ENCODE results near the gene TSPAN14. TPM values are rescaled to one million over a fixed set of nuclear protein-coding genes. Genes with fewer than 3 reads are reported as not detected.

TSPAN14 gene
- total RNA-seq, 1 experiment from 2014 or later, result 73.5 TPM

DNA sequence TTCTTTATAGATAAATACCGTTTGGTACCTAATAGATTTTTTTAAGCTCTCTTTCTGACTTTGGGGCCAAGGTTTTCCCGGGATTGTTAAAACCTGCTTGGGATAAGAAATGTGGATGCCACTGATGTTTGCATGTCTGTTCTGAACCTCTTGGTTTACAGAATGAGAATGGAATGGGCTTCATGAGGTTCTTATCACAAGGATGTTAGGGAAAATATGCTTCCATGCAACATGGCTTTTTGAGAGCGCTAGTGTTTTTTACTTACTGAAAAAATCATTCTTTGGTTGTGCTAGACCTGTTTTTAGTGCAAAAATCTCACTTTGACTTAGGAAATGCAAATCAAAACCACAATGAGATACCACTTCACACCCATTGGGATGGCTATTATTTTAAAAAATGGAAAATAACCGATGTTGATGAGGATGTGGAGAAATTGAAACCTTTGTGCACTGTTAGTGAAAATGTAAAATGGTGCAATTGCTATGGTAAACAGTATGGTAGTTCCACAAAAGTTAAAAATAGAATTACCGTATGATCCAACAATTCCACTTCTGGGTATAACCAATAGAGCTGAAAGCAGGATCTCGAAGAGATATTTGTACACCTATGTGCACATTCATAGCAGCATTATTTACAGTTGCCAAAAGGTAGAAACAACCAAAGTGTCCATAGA, 38.9 kb downstream of the TSPAN14 start:
- ChIA-PET CTCF (interaction anchor here (0.7 to 2.8 kb wide), 2 partner anchors 12 to 106 kb away, joined by 3 to 14 read pairs; no protein-coding TSS in a partner anchor), POLR2A (no interaction called here)
- ATAC-seq (no peak), DNase-seq (ENCODE audit: low spot score) (no peak)
- peaks cover 28% of the 10 kb centered on the region for H3K4me1 Mint-ChIP-seq
- H3K27ac Mint-ChIP-seq, result no peak overlapping the region
- H3K36me3 Mint-ChIP-seq, result peaks cover 31% of the 10 kb centered on the region
- TF ChIP-seq GABPB1 (CRISPR knock-in tag; IDR thresholded peaks at IDR 0.05), result no peak
- TF ChIP-seq ESRRA (CRISPR knock-in tag; IDR thresholded peaks at IDR 0.05; ENCODE audit: borderline replicate concordance), result no peak
- no peak for TF ChIP-seq TEAD4 (CRISPR knock-in tag; IDR thresholded peaks at IDR 0.05)
- TF ChIP-seq IRF2 (CRISPR knock-in tag; IDR thresholded peaks at IDR 0.05; ENCODE audit: borderline replicate concordance, low read depth), result no peak
- TF ChIP-seq NR1H2 (CRISPR knock-in tag; IDR thresholded peaks at IDR 0.05), result no peak
- TF ChIP-seq ATF1 (CRISPR knock-in tag; IDR thresholded peaks at IDR 0.05), result no peak
- TF ChIP-seq GRHL2 (CRISPR knock-in tag; IDR thresholded peaks at IDR 0.05; ENCODE audit: insufficient replicate concordance, severe bottlenecking), result no peak
- no peak for TF ChIP-seq SMAD3 (CRISPR knock-in tag; IDR thresholded peaks at IDR 0.05; ENCODE audit: borderline replicate concordance)
- TF ChIP-seq, protein P1, sequence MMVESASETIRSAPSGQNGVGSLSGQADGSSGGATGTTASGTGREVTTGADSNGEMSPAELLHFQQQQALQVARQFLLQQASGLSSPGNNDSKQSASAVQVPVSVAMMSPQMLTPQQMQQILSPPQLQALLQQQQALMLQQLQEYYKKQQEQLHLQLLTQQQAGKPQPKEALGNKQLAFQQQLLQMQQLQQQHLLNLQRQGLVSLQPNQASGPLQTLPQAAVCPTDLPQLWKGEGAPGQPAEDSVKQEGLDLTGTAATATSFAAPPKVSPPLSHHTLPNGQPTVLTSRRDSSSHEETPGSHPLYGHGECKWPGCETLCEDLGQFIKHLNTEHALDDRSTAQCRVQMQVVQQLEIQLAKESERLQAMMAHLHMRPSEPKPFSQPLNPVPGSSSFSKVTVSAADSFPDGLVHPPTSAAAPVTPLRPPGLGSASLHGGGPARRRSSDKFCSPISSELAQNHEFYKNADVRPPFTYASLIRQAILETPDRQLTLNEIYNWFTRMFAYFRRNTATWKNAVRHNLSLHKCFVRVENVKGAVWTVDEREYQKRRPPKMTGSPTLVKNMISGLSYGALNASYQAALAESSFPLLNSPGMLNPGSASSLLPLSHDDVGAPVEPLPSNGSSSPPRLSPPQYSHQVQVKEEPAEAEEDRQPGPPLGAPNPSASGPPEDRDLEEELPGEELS (CRISPR knock-in tag; IDR thresholded peaks at IDR 0.05), result no peak
- TF ChIP-seq EMX1 (CRISPR knock-in tag; IDR thresholded peaks at IDR 0.05), result no peak
- TF ChIP-seq NFATC4 (CRISPR knock-in tag; IDR thresholded peaks at IDR 0.05), result no peak
- no peak for TF ChIP-seq SMAD4 (CRISPR knock-in tag; IDR thresholded peaks at IDR 0.05)
- no peak for TF ChIP-seq FOXJ3 (CRISPR knock-in tag; IDR thresholded peaks at IDR 0.05; ENCODE audit: borderline replicate concordance)
- TF ChIP-seq, protein P2, sequence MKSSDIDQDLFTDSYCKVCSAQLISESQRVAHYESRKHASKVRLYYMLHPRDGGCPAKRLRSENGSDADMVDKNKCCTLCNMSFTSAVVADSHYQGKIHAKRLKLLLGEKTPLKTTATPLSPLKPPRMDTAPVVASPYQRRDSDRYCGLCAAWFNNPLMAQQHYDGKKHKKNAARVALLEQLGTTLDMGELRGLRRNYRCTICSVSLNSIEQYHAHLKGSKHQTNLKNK (CRISPR knock-in tag; IDR thresholded peaks at IDR 0.05), result no peak
- TF ChIP-seq, protein P3, sequence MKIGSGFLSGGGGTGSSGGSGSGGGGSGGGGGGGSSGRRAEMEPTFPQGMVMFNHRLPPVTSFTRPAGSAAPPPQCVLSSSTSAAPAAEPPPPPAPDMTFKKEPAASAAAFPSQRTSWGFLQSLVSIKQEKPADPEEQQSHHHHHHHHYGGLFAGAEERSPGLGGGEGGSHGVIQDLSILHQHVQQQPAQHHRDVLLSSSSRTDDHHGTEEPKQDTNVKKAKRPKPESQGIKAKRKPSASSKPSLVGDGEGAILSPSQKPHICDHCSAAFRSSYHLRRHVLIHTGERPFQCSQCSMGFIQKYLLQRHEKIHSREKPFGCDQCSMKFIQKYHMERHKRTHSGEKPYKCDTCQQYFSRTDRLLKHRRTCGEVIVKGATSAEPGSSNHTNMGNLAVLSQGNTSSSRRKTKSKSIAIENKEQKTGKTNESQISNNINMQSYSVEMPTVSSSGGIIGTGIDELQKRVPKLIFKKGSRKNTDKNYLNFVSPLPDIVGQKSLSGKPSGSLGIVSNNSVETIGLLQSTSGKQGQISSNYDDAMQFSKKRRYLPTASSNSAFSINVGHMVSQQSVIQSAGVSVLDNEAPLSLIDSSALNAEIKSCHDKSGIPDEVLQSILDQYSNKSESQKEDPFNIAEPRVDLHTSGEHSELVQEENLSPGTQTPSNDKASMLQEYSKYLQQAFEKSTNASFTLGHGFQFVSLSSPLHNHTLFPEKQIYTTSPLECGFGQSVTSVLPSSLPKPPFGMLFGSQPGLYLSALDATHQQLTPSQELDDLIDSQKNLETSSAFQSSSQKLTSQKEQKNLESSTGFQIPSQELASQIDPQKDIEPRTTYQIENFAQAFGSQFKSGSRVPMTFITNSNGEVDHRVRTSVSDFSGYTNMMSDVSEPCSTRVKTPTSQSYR (CRISPR knock-in tag; IDR thresholded peaks at IDR 0.05), result no peak
- TF ChIP-seq SOX15 (CRISPR knock-in tag; IDR thresholded peaks at IDR 0.05), result no peak
- TF ChIP-seq RELA (CRISPR knock-in tag; IDR thresholded peaks at IDR 0.05; ENCODE audit: borderline replicate concordance), result no peak
- no peaks in the 10 kb centered on the region for H3K27me3 Mint-ChIP-seq (ENCODE audit: low read depth)
- no peak overlapping the region for H3K4me3 Mint-ChIP-seq
- H3K9me3 Mint-ChIP-seq, result no peaks in the 10 kb centered on the region

DNA sequence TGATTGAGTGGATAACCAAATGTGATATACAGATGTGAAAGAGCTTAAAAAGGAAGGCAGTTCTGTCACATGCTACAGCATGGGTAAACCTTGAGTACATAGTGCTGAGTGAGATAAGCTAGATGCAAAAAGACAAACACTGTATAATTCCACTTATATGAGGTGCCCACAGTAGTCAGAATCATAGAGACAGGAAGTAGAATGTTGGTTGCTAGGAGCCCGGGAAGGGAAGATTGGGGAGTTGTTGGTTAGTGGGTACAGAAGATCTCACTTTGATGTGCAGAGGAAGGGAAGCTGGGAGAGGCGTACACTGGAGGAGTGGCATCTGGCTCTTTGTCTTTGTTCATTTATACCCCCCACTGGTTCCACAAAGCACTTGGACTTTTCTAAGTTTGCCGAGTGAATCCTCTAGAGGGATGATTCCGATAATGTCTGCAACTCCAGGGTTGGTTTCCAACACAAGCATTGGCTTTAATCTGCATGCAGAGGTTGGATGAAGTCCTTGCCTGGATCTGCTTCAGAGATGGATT, 39.5 kb downstream of the TSPAN14 start:
- CTCF ChIA-PET, result interaction anchor here (0.6 to 2.8 kb wide), 3 partner anchors 12 to 106 kb away, joined by 3 to 14 read pairs (median 4); no protein-coding TSS in a partner anchor
- no peak for ATAC-seq
- Mint-ChIP-seq H3K4me3 (no peak overlapping the region), H3K9me3 (no peaks in the 10 kb centered on the region), H3K27me3 (ENCODE audit: low read depth) (no peaks in the 10 kb centered on the region), H3K36me3 (peaks cover 31% of the 10 kb centered on the region), H3K27ac (no peak overlapping the region; the same call in 1 of the 2 replicates), H3K4me1 (peaks cover 33% of the 10 kb centered on the region)
- POLR2A ChIA-PET, result no interaction called here
- no peak for DNase-seq (ENCODE audit: low spot score)
- no peak for TF ChIP-seq MXD4 (CRISPR knock-in tag; IDR thresholded peaks at IDR 0.05; ENCODE audit: borderline replicate concordance)
- no peak for TF ChIP-seq GABPB1 (CRISPR knock-in tag; IDR thresholded peaks at IDR 0.05)
- TF ChIP-seq ESRRA (CRISPR knock-in tag; IDR thresholded peaks at IDR 0.05; ENCODE audit: borderline replicate concordance), result no peak
- TF ChIP-seq, protein P4, sequence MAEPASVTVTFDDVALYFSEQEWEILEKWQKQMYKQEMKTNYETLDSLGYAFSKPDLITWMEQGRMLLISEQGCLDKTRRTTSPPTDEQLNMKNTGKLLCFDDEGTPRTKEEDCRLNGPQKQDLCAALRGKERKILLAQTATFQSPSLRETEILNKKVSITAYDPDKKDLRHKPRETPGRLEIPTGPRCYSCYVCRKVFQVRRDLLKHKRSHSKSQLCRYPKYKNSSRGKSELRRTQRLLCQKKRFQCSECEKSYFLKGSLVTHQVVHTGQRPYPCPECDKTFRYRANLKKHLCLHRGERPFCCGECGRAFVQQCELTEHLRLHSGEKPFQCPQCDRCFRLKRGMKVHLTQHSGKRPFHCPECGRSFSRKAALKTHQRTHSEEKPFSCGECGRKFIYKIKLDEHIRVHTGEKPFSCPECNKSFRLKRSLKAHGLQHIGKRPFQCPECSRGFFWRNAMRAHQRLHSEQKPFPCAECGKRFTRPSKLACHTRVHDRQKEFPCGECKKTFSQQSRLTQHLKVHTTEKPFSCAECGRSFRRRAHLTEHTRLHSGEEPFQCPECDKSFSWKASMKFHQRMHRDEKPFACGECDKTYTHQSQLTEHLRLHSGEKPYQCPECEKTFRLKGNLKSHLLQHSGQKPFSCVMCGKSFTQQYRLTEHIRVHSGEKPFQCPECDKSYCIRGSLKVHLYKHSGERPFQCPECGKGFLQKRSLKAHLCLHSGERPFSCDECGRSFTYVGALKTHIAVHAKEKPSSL (CRISPR knock-in tag; conservative IDR thresholded peaks at IDR 0.05), result no peak
- TF ChIP-seq, protein P3 (CRISPR knock-in tag; IDR thresholded peaks at IDR 0.05), result no peak
- TF ChIP-seq, protein P5, sequence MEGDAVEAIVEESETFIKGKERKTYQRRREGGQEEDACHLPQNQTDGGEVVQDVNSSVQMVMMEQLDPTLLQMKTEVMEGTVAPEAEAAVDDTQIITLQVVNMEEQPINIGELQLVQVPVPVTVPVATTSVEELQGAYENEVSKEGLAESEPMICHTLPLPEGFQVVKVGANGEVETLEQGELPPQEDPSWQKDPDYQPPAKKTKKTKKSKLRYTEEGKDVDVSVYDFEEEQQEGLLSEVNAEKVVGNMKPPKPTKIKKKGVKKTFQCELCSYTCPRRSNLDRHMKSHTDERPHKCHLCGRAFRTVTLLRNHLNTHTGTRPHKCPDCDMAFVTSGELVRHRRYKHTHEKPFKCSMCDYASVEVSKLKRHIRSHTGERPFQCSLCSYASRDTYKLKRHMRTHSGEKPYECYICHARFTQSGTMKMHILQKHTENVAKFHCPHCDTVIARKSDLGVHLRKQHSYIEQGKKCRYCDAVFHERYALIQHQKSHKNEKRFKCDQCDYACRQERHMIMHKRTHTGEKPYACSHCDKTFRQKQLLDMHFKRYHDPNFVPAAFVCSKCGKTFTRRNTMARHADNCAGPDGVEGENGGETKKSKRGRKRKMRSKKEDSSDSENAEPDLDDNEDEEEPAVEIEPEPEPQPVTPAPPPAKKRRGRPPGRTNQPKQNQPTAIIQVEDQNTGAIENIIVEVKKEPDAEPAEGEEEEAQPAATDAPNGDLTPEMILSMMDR (IDR thresholded peaks at IDR 0.05), result no peak
- no peak for TF ChIP-seq ZNF263 (CRISPR knock-in tag; IDR thresholded peaks at IDR 0.05; ENCODE audit: low read depth)
- TF ChIP-seq ZNF416 (CRISPR knock-in tag; IDR thresholded peaks at IDR 0.05), result no peak
- TF ChIP-seq RORB (CRISPR knock-in tag; IDR thresholded peaks at IDR 0.05), result no peak

All from WTC11 (cell line).